GM19463 (cell line): ENCODE results near the gene BMERB1.
"Not testable (repeated sequence)": the region's sequence is repeated elsewhere in the genome, so short reads cannot be mapped to it uniquely, and the experiment has no call there.

Source experiments
- ATAC-seq: cut with Tn5 transposase; IDR thresholded peaks from one replicate; pipeline ENCODE4 v1.9.1; 2021; ENCODE audit warnings: mild to moderate bottlenecking, moderate library complexity; ENCODE audit not compliant: unreplicated experiment

Gene BMERB1

GRCh38 chr16:15548482-15548891 lies 114.1 kb downstream of the BMERB1 start:
- ATAC-seq: no peak

GRCh38 chr16:15552507-15552906 lies 118.1 kb downstream of the BMERB1 start:
- no peak for ATAC-seq

GRCh38 chr16:15553313-15554088 lies 119.1 kb downstream of the BMERB1 start:
- ATAC-seq: no peak

GRCh38 chr16:15556130-15556529 lies 121.7 kb downstream of the BMERB1 start:
- no peak for ATAC-seq

GRCh38 chr16:15557258-15557657 lies 122.9 kb downstream of the BMERB1 start:
- ATAC-seq: no peak

GRCh38 chr16:15559176-15559575 lies 124.8 kb downstream of the BMERB1 start:
- no peak for ATAC-seq

- ATAC-seq: no peak
Observed at GRCh38 chr16:15564604-15565339, 130.4 kb downstream of the BMERB1 start.

- ATAC-seq: no peak
Observed at GRCh38 chr16:15566095-15566494, 131.7 kb downstream of the BMERB1 start.

- no peak for ATAC-seq
Observed at GRCh38 chr16:15567823-15568222, 133.4 kb downstream of the BMERB1 start.

GRCh38 chr16:15570666-15571065 lies 136.3 kb downstream of the BMERB1 start:
- ATAC-seq: not testable (repeated sequence)

- ATAC-seq: no peak
Observed at GRCh38 chr16:15571557-15571956, 137.2 kb downstream of the BMERB1 start.

GRCh38 chr16:15572329-15573001 lies 138.1 kb downstream of the BMERB1 start:
- ATAC-seq: no peak

GRCh38 chr16:15573274-15573895 lies 139.0 kb downstream of the BMERB1 start:
- no peak for ATAC-seq

GRCh38 chr16:15573896-15574613 lies 139.7 kb downstream of the BMERB1 start:
- ATAC-seq: not testable (repeated sequence)

- ATAC-seq: no peak
Observed at GRCh38 chr16:15574614-15574948, 140.2 kb downstream of the BMERB1 start.

GRCh38 chr16:15575293-15576049 lies 141.1 kb downstream of the BMERB1 start:
- no peak for ATAC-seq

- ATAC-seq: no peak
Observed at GRCh38 chr16:15576960-15577958, 142.9 kb downstream of the BMERB1 start.

- no peak for ATAC-seq
Observed at GRCh38 chr16:15578824-15579223, 144.4 kb downstream of the BMERB1 start.
